ENCODE data around the gene EHD2. TPM values are rescaled to one million over a fixed set of nuclear protein-coding genes. Genes with fewer than 3 reads are reported as not detected.
A peak's percentile ranks its signal among the peaks of the same experiment; 100 is the strongest.
"Not testable (repeated sequence)": the region's sequence is repeated elsewhere in the genome, so short reads cannot be mapped to it uniquely, and the experiment has no call there.

EHD2 gene
- total RNA-seq, 2 experiments from 2014 or later = 0.34 TPM; not detected in 1

DNA sequence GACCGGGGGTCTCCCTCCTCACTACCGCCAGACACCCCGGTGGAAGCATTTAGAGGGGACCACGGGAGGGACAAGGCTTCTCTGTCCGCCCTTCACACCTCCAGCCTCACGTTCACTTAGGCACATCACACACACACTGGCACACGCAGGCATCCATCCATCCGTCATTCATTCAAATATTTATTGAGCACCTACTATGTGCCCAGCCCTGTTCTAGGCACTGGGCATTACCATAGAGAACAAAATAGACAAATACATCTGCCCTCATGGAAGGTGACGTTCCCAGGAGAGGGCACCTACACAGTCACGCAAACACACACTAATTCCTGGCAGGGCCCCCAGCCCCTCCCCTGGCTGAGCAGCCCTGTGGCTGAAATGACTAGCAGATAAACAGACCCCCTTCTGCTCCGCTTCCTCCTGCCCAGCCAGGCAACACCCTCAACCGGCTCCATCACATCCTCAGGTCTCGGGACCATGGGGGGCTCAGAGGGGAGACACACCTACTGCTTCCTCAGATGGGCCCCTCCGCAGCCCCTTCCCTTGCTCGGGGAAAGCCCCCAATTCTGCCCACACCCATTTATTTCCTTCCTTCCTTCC, 28.4 kb downstream of the EHD2 start:
- ChIA-PET CTCF (interaction anchor here (0.9 to 2.2 kb wide), 2 partner anchors 29 kb away, joined by 4 to 13 read pairs; partner anchors contain the start of gene EHD2), POLR2A (interaction anchor here (0.9 kb wide), 1 partner anchor 9 kb away, joined by 3 read pairs; no protein-coding TSS in a partner anchor)
- DNase-seq = no peak
- Mint-ChIP-seq H3K27me3 (ENCODE audit: low read depth) (no peaks in the 10 kb centered on the region), H3K9me3 (ENCODE audit: insufficient read depth) (peaks cover 5% of the 10 kb centered on the region), H3K36me3 (ENCODE audit: low read depth) (peaks cover 6% of the 10 kb centered on the region), H3K4me3 (no peak overlapping the region), H3K4me1 (ENCODE audit: low read depth) (peaks cover 25% of the 10 kb centered on the region), H3K27ac (no peak overlapping the region)
- no peak for ATAC-seq

DNA sequence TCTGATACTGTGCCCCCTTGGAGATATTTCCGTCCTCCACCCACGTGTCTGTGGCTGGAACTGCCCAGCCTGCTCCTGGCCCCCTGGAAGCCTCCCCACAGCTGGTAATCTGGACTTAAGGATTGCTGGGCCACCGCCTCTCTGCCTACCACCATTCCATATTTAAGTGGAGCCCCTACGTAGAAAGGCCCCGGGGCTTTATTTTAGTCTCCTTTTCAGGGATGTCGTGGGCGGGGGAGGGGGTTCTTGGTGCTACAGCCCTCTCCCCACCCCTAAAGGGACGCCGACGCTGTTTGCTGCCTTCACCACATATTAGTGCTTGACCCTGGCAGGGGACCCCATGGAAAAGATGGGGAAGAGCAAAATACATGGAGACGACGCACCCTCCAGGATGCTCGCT, 29.4 kb downstream of the EHD2 start:
- Mint-ChIP-seq H3K36me3 (ENCODE audit: low read depth) (peaks cover 12% of the 10 kb centered on the region), H3K9me3 (ENCODE audit: insufficient read depth) (peaks cover 5% of the 10 kb centered on the region), H3K27me3 (ENCODE audit: low read depth) (no peaks in the 10 kb centered on the region), H3K4me1 (ENCODE audit: low read depth) (peaks cover 31% of the 10 kb centered on the region), H3K4me3 (peak overlapping the region; percentile 77), H3K27ac (no peak overlapping the region)
- ChIA-PET POLR2A (interaction anchor here (0.8 kb wide), 1 partner anchor 30 kb away, joined by 3 read pairs; no protein-coding TSS in a partner anchor), CTCF (interaction anchor here (0.7 to 3.9 kb wide), 7 partner anchors 10 to 310 kb away, joined by 3 to 64 read pairs (median 3); partner anchors contain the start of gene EHD2)
- DNase-seq (no peak), ATAC-seq (no peak)

DNA sequence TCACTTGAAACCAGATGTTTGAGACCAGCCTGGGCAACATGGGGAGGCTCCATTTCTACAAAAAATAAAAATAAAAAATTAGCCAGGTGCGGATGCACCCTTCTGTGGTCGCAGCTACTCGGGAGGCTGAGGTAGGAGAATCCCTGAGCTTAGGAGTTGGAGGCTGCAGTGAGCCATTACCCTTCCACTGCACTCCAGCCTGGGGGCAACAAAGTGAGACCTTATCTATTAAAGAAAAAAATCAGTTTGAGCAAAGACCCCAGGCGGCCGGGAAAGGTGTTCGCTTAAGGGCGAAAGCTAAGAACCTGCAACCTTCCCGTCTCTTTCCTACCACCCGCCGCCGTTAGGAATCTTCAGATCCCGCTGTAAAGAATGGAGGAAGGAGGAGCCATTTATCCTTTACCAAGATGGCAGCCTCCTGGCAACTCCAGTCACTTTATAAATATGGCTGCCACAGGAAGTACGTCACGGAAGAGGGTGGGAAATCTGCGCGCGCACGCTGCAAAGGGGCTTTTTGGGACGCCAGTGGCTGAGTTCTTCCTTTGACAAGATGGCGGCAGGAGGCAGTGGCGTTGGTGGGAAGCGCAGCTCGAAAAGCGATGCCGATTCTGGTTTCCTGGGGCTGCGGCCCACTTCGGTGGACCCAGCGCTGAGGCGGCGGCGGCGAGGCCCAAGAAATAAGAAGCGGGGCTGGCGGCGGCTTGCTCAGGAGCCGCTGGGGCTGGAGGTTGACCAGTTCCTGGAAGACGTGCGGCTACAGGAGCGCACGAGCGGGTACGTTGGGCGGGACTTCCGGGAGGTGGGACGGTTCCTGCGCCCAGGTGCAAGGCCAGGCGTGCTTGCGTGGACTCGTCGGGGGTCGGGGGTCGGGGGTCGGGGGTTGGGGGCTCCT, 32.0 kb downstream of the EHD2 start, which contains the start of gene NOP53:
Gene NOP53, plus strand, starts transcription at position 537 of the 892 bp plus-strand sequence. Its CDS starts 14 bp downstream, at position 551.
- H3K4me3 Mint-ChIP-seq = peak within 1 kb of the TSS; percentile 99
- peaks cover 29% of the 10 kb centered on the region for H3K36me3 Mint-ChIP-seq (ENCODE audit: low read depth)
- H3K4me1 Mint-ChIP-seq (ENCODE audit: low read depth) = peaks cover 54% of the 10 kb centered on the region
- POLR2A ChIA-PET = interaction anchor here (0.6 to 1.3 kb wide), 5 partner anchors 11 to 134 kb away, joined by 3 to 4 read pairs (median 3); partner anchors contain the start of gene EHD2
- CTCF ChIA-PET = interaction anchor here (1.0 to 3.9 kb wide), 9 partner anchors 20 to 646 kb away, joined by 3 to 64 read pairs (median 3); partner anchors contain the start of genes EHD2 and KDELR1
- ATAC-seq = peak; percentile 78
- DNase-seq = peak; percentile 97
- H3K27ac Mint-ChIP-seq = peak within 1 kb of the TSS; percentile 99
- H3K27me3 Mint-ChIP-seq (ENCODE audit: low read depth) = no peaks in the 10 kb centered on the region
- H3K9me3 Mint-ChIP-seq (ENCODE audit: insufficient read depth) = peaks cover 5% of the 10 kb centered on the region

DNA sequence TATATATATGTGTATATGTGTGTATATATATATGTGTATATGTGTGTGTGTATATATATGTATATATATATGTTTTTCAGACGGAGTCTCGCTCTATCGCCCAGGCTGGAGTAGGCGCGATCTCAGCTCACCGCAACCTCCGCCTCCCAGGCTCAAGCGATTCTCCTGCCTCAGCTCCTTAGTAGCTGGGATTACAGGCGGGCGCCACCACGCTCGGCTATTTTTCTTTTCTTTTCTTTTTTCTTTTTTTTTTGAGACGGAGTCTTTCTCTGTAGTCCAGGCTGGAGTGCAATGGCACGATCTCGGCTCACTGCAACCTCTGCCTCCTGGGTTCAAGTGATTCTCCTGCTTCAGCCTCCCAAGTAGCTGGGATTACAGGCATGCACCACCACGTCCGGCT, 32.9 kb downstream of the EHD2 start:
- DNase-seq; H3K27me3 Mint-ChIP-seq (ENCODE audit: low read depth); H3K9me3 Mint-ChIP-seq (ENCODE audit: insufficient read depth); ATAC-seq: not testable (repeated sequence)
- peak overlapping the region; percentile 99 for H3K4me3 Mint-ChIP-seq
- CTCF ChIA-PET = interaction anchor here (1.0 to 3.9 kb wide), 4 partner anchors 33 to 318 kb away, joined by 3 to 64 read pairs (median 4); partner anchors contain the start of gene EHD2
- peaks cover 58% of the 10 kb centered on the region for H3K4me1 Mint-ChIP-seq (ENCODE audit: low read depth)
- H3K27ac Mint-ChIP-seq = peak overlapping the region; percentile 99
- H3K36me3 Mint-ChIP-seq (ENCODE audit: low read depth) = peaks cover 35% of the 10 kb centered on the region
- POLR2A ChIA-PET = interaction anchor here (0.8 to 1.3 kb wide), 4 partner anchors 10 to 135 kb away, joined by 3 to 4 read pairs (median 4); no protein-coding TSS in a partner anchor

DNA sequence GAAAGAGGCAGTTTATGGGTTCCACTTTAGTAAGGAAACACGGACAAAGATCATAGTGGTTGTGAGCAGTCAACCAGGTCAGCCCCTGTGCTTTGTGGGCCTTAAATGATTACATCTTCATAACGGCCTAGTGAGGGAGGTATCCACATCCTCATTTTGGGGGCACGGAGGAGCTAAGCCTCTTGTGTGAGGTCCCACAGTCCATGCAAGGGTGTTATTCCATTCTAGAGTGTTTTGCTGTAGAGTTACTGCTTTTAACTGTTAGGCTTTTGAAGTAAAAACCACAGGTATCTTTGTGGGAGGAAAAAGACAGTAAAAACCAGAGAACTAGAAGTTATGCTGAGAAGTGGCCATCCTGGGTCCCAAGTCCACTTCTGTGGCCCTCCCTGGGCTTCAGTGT, 36.1 kb downstream of the EHD2 start:
- peaks cover 4% of the 10 kb centered on the region for H3K9me3 Mint-ChIP-seq (ENCODE audit: insufficient read depth)
- H3K27ac Mint-ChIP-seq = peak overlapping the region; percentile 81
- peak overlapping the region; percentile 46 for H3K4me3 Mint-ChIP-seq
- ChIA-PET POLR2A (interaction anchor here (1.0 kb wide), 1 partner anchor 18 kb away, joined by 3 read pairs; no protein-coding TSS in a partner anchor), CTCF (no interaction called here)
- DNase-seq = no peak
- H3K27me3 Mint-ChIP-seq (ENCODE audit: low read depth) = no peaks in the 10 kb centered on the region
- H3K4me1 Mint-ChIP-seq (ENCODE audit: low read depth) = peaks cover 70% of the 10 kb centered on the region
- peaks cover 61% of the 10 kb centered on the region for H3K36me3 Mint-ChIP-seq (ENCODE audit: low read depth)
- no peak for ATAC-seq

DNA sequence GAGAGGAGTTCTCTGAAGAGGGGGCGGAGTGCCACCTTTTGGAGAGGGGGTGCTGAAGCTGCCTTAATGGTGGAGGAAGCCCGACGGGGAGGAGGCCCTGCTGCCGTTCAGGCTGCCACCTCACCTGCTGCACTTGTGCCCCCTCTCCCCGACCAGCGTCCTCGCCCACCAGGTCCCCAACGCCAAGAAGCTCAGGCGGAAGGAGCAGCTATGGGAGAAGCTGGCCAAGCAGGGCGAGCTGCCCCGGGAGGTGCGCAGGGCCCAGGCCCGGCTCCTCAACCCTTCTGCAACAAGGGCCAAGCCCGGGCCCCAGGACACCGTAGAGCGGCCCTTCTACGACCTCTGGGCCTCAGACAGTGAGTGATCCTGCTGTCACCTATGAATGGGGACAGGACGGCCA, 37.5 kb downstream of the EHD2 start:
- ATAC-seq (no peak), DNase-seq (no peak)
- Mint-ChIP-seq H3K27me3 (ENCODE audit: low read depth) (no peaks in the 10 kb centered on the region), H3K4me3 (no peak overlapping the region), H3K9me3 (ENCODE audit: insufficient read depth) (no peaks in the 10 kb centered on the region), H3K36me3 (ENCODE audit: low read depth) (peaks cover 56% of the 10 kb centered on the region), H3K4me1 (ENCODE audit: low read depth) (peaks cover 63% of the 10 kb centered on the region), H3K27ac (peak overlapping the region; percentile 9)
- ChIA-PET CTCF (no interaction called here), POLR2A (interaction anchor here (0.9 kb wide), 1 partner anchor 10 kb away, joined by 3 read pairs; no protein-coding TSS in a partner anchor)

DNA sequence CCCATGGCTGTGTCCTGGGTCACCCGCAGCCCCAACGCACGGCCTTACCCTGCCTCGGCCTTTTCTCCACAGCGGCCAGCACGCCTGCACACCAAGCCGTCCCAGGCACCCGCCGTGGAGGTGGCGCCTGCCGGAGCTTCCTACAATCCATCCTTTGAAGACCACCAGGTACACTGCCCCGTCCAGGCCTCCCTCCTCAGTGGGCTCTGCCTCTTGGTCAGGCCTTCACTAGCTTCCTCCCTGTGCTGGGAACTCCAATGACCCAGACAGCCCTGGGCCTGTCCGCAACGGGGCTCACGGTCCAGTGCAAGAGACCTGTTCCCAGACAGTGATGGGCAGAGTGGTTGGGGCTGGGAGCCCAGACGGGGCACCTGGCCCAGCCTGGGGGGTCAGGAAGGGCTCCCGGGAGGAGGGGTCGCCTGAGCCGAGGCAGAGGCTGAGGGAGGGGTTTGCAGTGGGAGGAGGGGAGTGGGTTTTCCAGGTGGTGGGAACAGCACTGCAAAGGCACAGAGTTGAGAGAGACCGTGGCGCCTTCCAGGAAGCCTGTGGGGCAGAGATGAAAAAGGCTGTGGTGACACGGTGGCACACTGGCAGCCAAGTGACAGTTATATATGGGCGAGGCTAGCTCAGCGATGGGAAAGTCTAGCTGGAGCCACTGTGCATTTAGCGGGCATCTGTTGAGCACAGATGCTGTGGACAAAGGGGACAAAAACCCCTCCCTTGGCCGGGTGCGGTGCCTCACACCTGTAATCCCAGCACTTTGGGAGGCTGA, 39.4 kb downstream of the EHD2 start:
- peak overlapping the region; percentile 67 for H3K27ac Mint-ChIP-seq
- peaks cover 56% of the 10 kb centered on the region for H3K4me1 Mint-ChIP-seq (ENCODE audit: low read depth)
- H3K9me3 Mint-ChIP-seq (ENCODE audit: insufficient read depth) = no peaks in the 10 kb centered on the region
- ChIA-PET POLR2A (interaction anchor here (1.1 kb wide), 1 partner anchor 62 kb away, joined by 8 read pairs; no protein-coding TSS in a partner anchor), CTCF (interaction anchor here (0.9 to 1.9 kb wide), 5 partner anchors 8 to 237 kb away, joined by 3 to 7 read pairs (median 3); partner anchors contain the start of gene EHD2)
- DNase-seq (no peak), ATAC-seq (peak; percentile 7)
- no peak overlapping the region for H3K4me3 Mint-ChIP-seq
- H3K36me3 Mint-ChIP-seq (ENCODE audit: low read depth) = peaks cover 62% of the 10 kb centered on the region
- no peaks in the 10 kb centered on the region for H3K27me3 Mint-ChIP-seq (ENCODE audit: low read depth)

DNA sequence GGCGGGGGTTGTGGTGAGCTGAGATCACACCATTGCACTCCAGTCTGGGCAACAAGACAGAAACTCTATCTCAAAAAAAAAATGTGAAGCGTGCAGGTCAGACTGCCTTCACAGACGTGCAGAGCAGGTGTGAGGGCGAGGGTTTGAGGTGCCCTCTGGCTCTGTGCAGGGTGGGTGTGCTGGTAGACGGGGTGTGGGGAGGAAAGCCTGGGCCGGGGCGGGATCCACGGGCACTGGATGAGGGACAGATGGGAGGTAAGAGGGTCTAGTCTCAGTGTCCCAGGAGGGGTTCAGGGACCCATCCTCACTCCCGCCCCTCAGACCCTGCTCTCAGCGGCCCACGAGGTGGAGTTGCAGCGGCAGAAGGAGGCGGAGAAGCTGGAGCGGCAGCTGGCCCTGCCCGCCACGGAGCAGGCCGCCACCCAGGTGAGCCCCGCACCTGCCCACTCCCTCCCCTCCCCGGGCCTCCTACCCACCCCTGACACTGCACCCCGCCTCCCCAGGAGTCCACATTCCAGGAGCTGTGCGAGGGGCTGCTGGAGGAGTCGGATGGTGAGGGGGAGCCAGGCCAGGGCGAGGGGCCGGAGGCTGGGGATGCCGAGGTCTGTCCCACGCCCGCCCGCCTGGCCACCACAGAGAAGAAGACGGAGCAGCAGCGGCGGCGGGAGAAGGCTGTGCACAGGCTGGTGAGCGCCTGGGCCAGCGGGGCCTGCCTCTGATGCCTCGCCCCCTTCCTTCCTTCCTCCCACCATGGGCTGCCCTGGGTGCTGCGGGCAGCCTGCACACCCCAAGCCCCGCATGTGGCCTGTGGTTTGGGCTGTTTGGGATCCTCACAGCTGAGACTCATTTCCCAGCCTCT, 41.2 kb downstream of the EHD2 start:
- no peaks in the 10 kb centered on the region for H3K9me3 Mint-ChIP-seq (ENCODE audit: insufficient read depth)
- H3K4me3 Mint-ChIP-seq = no peak overlapping the region
- H3K27me3 Mint-ChIP-seq (ENCODE audit: low read depth) = no peaks in the 10 kb centered on the region
- peaks cover 66% of the 10 kb centered on the region for H3K36me3 Mint-ChIP-seq (ENCODE audit: low read depth)
- DNase-seq = no peak
- peaks cover 40% of the 10 kb centered on the region for H3K4me1 Mint-ChIP-seq (ENCODE audit: low read depth)
- peak overlapping the region; percentile 26 for H3K27ac Mint-ChIP-seq
- ATAC-seq = no peak
- ChIA-PET CTCF (no interaction called here), POLR2A (no interaction called here)

DNA sequence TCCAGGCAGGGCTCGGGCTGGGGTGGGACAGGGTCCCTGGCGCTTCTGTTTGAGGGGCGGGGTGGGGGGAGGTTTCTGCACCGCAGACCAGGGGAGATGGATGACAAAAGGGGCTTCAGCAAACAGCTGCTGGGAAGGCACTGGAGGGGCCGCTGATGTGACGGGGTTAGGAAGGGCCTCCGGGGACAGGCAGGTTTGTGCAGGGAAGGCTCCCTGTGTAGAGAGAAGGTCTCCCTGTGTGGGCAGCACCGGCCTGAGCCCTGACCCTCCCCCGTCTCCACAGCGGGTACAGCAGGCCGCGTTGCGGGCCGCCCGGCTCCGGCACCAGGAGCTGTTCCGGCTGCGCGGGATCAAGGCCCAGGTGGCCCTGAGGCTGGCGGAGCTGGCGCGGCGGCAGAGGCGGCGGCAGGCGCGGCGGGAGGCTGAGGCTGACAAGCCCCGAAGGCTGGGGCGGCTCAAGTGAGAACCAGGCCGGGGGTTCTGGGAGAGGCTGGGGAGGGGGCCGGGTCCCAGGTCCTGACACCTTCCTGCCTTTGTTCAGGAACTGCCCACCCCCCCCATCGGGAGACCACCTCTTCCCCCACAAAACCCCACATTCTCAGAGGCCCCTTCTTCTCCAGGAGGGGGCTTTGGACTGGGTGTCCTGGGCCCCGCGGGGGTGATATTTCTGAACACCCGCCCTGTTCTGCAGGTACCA, 42.0 kb downstream of the EHD2 start:
- Mint-ChIP-seq H3K4me1 (ENCODE audit: low read depth) (peaks cover 33% of the 10 kb centered on the region), H3K27ac (no peak overlapping the region), H3K9me3 (ENCODE audit: insufficient read depth) (no peaks in the 10 kb centered on the region), H3K36me3 (ENCODE audit: low read depth) (peaks cover 64% of the 10 kb centered on the region), H3K27me3 (ENCODE audit: low read depth) (no peaks in the 10 kb centered on the region), H3K4me3 (no peak overlapping the region)
- POLR2A ChIA-PET = interaction anchor here (1.3 kb wide), 1 partner anchor 9 kb away, joined by 4 read pairs; the partner anchor contains the start of gene NOP53
- ATAC-seq = no peak
- CTCF ChIA-PET = no interaction called here
- DNase-seq = no peak

All from activated CD8-positive, alpha-beta T cell treated with anti-CD3 and anti-CD28 coated beads, Interleukin-2, amount 10 ng/mL, durations not matched to agents 7 days and 5 days (primary cell).